CD14-positive monocyte (primary cell): ENCODE data around the gene MACROD2. TPM values are rescaled to one million over a fixed set of nuclear protein-coding genes. Genes with fewer than 3 reads are reported as not detected.

Experiments used
- DNase-seq, 3 donors: peaks; one replicate each; pipeline ENCODE4 v3.0.0-alpha.2; 2011 to 2022
- H2AFZ ChIP-seq: 2 replicates; pipeline ENCODE4 v1.6.0; 2012; ENCODE audit warnings: mild to moderate bottlenecking, low read depth, low read length, inconsistent platforms; ENCODE audit not compliant: insufficient read depth, poor library complexity, severe bottlenecking
- H3K27ac ChIP-seq, 2 donors: 1 replicate in 1 of 2; 2 replicates in 1 of 2; pipeline ENCODE4 v1.5.1; 2012 to 2013; ENCODE audit warnings: low read length in 2 of 2, control low read depth in 1 of 2, inconsistent platforms in 1 of 2, low read depth in 1 of 2, mild to moderate bottlenecking in 1 of 2
- H3K27me3 ChIP-seq, 2 donors: one replicate each; pipeline versions ENCODE4 v1.6.0 to v1.6.1; 2011 to 2013; ENCODE audit warnings: low read length in 2 of 2; ENCODE audit not compliant: control insufficient read depth in 2 of 2, insufficient read depth in 2 of 2
- H3K36me3 ChIP-seq, 2 donors: replicated peaks in 1 of 2; 1 replicate in 1 of 2; 2 replicates in 1 of 2; pipeline versions ENCODE4 v1.5.1 to v1.6.1; 2012 to 2013; ENCODE audit warnings: low read length in 2 of 2, control low read depth in 1 of 2, inconsistent platforms in 1 of 2, mild to moderate bottlenecking in 1 of 2; ENCODE audit not compliant: insufficient read depth in 2 of 2, control insufficient read depth in 1 of 2
- H3K4me1 ChIP-seq, 2 donors: 1 replicate in 1 of 2; 2 replicates in 1 of 2; pipeline versions ENCODE4 v1.5.1 to v1.6.1; 2012 to 2013; ENCODE audit warnings: low read length in 2 of 2, control low read depth in 1 of 2, inconsistent platforms in 1 of 2, mild to moderate bottlenecking in 1 of 2, moderate library complexity in 1 of 2; ENCODE audit not compliant: insufficient read depth in 2 of 2, control insufficient read depth in 1 of 2
- H3K4me2 ChIP-seq: replicated peaks from 2 replicates; pipeline ENCODE3; 2012; ENCODE audit warnings: low read length, moderate library complexity, mild to moderate bottlenecking; ENCODE audit not compliant: poor library complexity, severe bottlenecking; ENCODE audit errors: extremely low read depth
- H3K4me3 ChIP-seq, 3 experiments: fragments of 200-600 bp in 1 of 3; sonication (generic) in 1 of 3; replicated peaks in 1 of 3; 1 replicate in 2 of 3; 2 replicates in 1 of 3; pipeline ENCODE4 v1.5.1; 2011 to 2013; ENCODE audit warnings: low read length in 3 of 3, mild to moderate bottlenecking in 3 of 3, control low read depth in 2 of 3, low read depth in 2 of 3, inconsistent platforms in 1 of 3, moderate library complexity in 1 of 3
- H3K79me2 ChIP-seq: 2 replicates; pipeline ENCODE4 v1.6.0; 2012; ENCODE audit warnings: mild to moderate bottlenecking, control low read depth, inconsistent platforms, low read length, moderate library complexity; ENCODE audit not compliant: insufficient read depth
- H3K9ac ChIP-seq: 2 replicates; pipeline ENCODE4 v1.6.0; 2017; ENCODE audit warnings: low read length, mild to moderate bottlenecking; ENCODE audit not compliant: insufficient read depth, poor library complexity, severe bottlenecking
- H3K9me3 ChIP-seq, 2 donors: replicated peaks in 1 of 2; 1 replicate in 1 of 2; 2 replicates in 1 of 2; pipeline versions ENCODE4 v1.5.1 to v1.6.1; 2012 to 2013; ENCODE audit warnings: low read length in 2 of 2, control low read depth in 1 of 2; ENCODE audit not compliant: control insufficient read depth in 1 of 2, insufficient read depth in 1 of 2
- H4K20me1 ChIP-seq: 2 replicates; pipeline ENCODE4 v1.6.0; 2012; ENCODE audit warnings: mild to moderate bottlenecking, low read length, control low read depth, moderate library complexity; ENCODE audit not compliant: insufficient read depth
- H3K27ac Mint-ChIP-seq, 7 donors: one replicate each; pipeline ENCODE4 v1.8.0; 2020; ENCODE audit warnings: mild to moderate bottlenecking in 7 of 7, mixed read lengths in 7 of 7, moderate library complexity in 6 of 7, inconsistent platforms in 2 of 7
- H3K27me3 Mint-ChIP-seq, 3 donors: one replicate each; pipeline ENCODE4 v1.8.0; 2021 to 2022; ENCODE audit warnings: low read depth in 3 of 3, mild to moderate bottlenecking in 3 of 3, mixed read lengths in 3 of 3, moderate library complexity in 3 of 3, inconsistent platforms in 1 of 3
- H3K36me3 Mint-ChIP-seq, 2 donors: one replicate each; pipeline ENCODE4 v1.8.0; 2020; ENCODE audit warnings: mixed read lengths in 2 of 2, inconsistent platforms in 1 of 2, mild to moderate bottlenecking in 1 of 2
- H3K4me1 Mint-ChIP-seq: one replicate; pipeline ENCODE4 v1.8.0; 2020; ENCODE audit warnings: mild to moderate bottlenecking, mixed read lengths
- H3K4me3 Mint-ChIP-seq, 2 donors: one replicate each; pipeline ENCODE4 v1.8.0; 2020; ENCODE audit warnings: mild to moderate bottlenecking in 2 of 2, mixed read lengths in 2 of 2, moderate library complexity in 1 of 2
- H3K9me3 Mint-ChIP-seq, 7 donors: one replicate each; pipeline ENCODE4 v1.8.0; 2020 to 2022; ENCODE audit warnings: mixed read lengths in 7 of 7, mild to moderate bottlenecking in 6 of 7, moderate library complexity in 6 of 7, inconsistent platforms in 2 of 7
- CTCF ChIP-seq: fragments of 200-600 bp; IDR thresholded peaks from one replicate; pipeline ENCODE4 v1.8.0; 2022; ENCODE audit warnings: antibody characterized with exemption, mild to moderate bottlenecking
- WGBS: methylation state at CpG from one replicate; pipeline ENCODE4 v1.1.5; 2013; ENCODE audit warnings: missing lambda C conversion rate; ENCODE audit not compliant: insufficient coverage; 5-methylcytosine and 5-hydroxymethylcytosine counted together
- intact Hi-C, 2 donors: fragments of 100-400 bp; cut with micrococcal nuclease; formaldehyde crosslinking; loops; one replicate each; pipeline versions ENCODE4 v1.15.0 to v1.15.1; 2023
- polyA plus RNA-seq, 3 donors: library from polyadenylated mRNA; depleted of rRNA in 1 of 3; unstranded in 2 of 3; stranded (reverse) in 1 of 3; fragments of 300-500 nt in 2 of 3; fragments of >200 nt in 1 of 3; fragmentation: Illumina TruSeq in 2 of 3; gene quantifications; 1 replicate in 2 of 3; 2 replicates in 1 of 3; pipeline ENCODE4 v1.2.3, GENCODE V29; 2012 to 2021

MACROD2 gene
- polyA plus RNA-seq, 3 donors = 0.23 TPM; not detected in 2

- H3K4me1 ChIP-seq = no peaks in the 10 kb centered on the region
- DNase-seq = no peak
- H3K4me3 ChIP-seq = no peak overlapping the region
- WGBS = no CpG with 5 or more reads among the region's 3 CpGs
- no peaks in the 10 kb centered on the region for H3K4me1 Mint-ChIP-seq
- H3K9ac ChIP-seq = no peak overlapping the region
- H3K9me3 ChIP-seq = peaks cover 4 to 13% of the 10 kb centered on the region in 2 donors
- no peaks in the 10 kb centered on the region for H3K36me3 Mint-ChIP-seq
- TF ChIP-seq CTCF = no peak
- H3K9me3 Mint-ChIP-seq = peaks cover 2 to 33% (median 8%) of the 10 kb centered on the region in 7 donors
- no peaks in the 10 kb centered on the region for H3K27me3 ChIP-seq
- no peaks in the 10 kb centered on the region for H4K20me1 ChIP-seq
- H3K4me3 Mint-ChIP-seq = no peak overlapping the region
- intact Hi-C loops = no loop called here
- H3K27ac Mint-ChIP-seq = no peak overlapping the region
- no peak overlapping the region for H3K4me2 ChIP-seq
- no peaks in the 10 kb centered on the region for H3K36me3 ChIP-seq
- no peak overlapping the region for H3K27ac ChIP-seq
- H3K27me3 Mint-ChIP-seq = peaks cover 0 to 3% (median 0%) of the 10 kb centered on the region in 3 donors
- H2AFZ ChIP-seq = no peak overlapping the region
- no peaks in the 10 kb centered on the region for H3K79me2 ChIP-seq
These were observed 366.4 kb downstream of the MACROD2 start for GRCh38 chr20:14361509-14362345.

- Histone ChIP-seq H4K20me1 (no peaks in the 10 kb centered on the region), H3K27me3 (no peaks in the 10 kb centered on the region), H2AFZ (no peak overlapping the region), H3K27ac (no peak overlapping the region), H3K4me3 (no peak overlapping the region), H3K9ac (no peak overlapping the region), H3K79me2 (no peaks in the 10 kb centered on the region), H3K36me3 (no peaks in the 10 kb centered on the region), H3K4me1 (no peaks in the 10 kb centered on the region), H3K4me2 (no peak overlapping the region), H3K9me3 (no peaks in the 10 kb centered on the region)
- no peak overlapping the region for H3K27ac Mint-ChIP-seq
- intact Hi-C loops = no loop called here
- no peak for TF ChIP-seq CTCF
- no peaks in the 10 kb centered on the region for H3K4me1 Mint-ChIP-seq
- H3K27me3 Mint-ChIP-seq = no peaks in the 10 kb centered on the region
- no peaks in the 10 kb centered on the region for H3K36me3 Mint-ChIP-seq
- WGBS = 50% methylated on average over 1 of the region's 3 CpGs
- peaks cover 0 to 4% (median under 1%) of the 10 kb centered on the region in 7 donors for H3K9me3 Mint-ChIP-seq
- H3K4me3 Mint-ChIP-seq = no peak overlapping the region
- no peak for DNase-seq
These were observed 378.9 kb downstream of the MACROD2 start for GRCh38 chr20:14374196-14374595.
